Hindlimb muscle (tissue), 1 donor: ENCODE results near the gene DNAJC17. TPM values are rescaled to one million over a fixed set of nuclear protein-coding genes. Genes with fewer than 3 reads are reported as not detected.

Source experiments
- DNase-seq: peaks from one replicate; pipeline ENCODE4 v3.0.0-alpha.2; 2013
- polyA plus RNA-seq: library from polyadenylated mRNA; unstranded; fragments of 120-200 nt; gene quantifications from one replicate; pipeline ENCODE4 v1.2.1, GENCODE V29; 2013; ENCODE audit not compliant: insufficient read length

The DNAJC17 gene
- polyA plus RNA-seq, 1 donor: 21.5 TPM

DNA sequence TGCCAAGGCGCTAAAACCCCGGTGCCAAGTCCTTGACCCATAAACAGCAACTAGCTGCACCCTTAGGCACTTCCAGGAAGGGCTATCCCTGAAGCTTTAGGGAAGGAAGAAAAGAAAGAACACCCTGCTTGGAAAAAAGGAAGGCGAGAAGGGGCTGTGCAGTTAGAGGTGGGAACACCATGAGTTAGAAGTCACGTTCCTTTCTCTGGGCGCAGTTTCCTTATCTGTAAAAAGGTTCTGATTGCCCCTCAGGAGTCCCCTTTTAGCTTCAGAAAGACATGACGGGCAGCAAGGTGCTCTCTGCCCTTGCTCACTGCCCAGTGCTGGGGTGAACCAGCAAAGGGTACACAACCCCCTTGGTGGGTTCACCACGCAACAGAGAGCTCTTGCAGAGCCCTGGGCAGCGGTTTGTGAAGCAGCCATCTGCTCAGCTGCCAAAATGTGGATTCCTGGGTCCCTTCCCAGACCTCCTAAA is 42.6 kb downstream of the DNAJC17 start:
- DNase-seq: no peak

DNA sequence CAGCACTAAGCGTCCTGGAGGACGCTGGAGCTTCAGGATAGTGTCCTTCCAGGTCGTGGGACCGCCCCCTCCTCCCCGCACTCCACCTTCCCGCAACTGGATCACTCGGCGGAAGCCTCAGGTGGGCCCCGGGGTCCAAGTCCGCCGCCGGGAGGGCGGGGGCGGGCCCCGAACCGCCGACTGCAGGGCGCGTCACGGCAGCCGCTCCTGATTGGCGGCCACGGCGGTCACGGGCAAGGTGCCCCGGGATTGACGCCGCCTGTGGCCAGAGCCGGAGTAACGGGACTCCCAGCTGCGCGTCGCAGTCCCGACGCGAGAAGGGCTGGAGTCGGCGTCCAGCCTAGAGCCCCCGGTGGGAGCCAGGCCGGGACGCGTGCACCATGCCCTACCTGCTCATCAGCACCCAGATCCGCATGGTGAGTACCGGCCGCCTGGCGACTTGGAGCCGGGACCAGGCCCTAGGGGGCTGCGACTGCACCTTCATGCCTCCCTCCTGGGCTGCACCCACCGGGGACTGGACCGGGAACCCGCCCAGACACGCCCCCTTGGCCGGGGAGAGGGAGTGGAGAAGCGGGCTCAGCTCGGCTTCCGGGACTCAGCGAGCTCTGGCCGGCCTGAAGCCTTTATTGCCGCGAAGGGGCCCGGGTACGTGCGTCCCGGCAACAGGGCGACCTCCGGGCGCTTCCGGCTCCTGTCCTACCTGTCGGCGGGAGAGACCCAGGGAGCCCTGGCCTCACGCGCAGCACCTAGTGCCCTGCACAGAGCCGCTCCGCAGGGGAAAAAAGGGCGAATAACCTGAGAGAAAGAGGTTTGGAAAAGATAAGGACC is 43.3 kb downstream of the DNAJC17 start, which contains the start of gene GCHFR:
GCHFR (plus strand) TSS at position 268 of the 828 bp plus-strand sequence; CDS start at position 381, 113 bp downstream.
- peak; percentile 78 for DNase-seq

GRCh38 chr15:40762919-40763800 is 44.1 kb downstream of the DNAJC17 start:
- peak; percentile 71 for DNase-seq

DNA sequence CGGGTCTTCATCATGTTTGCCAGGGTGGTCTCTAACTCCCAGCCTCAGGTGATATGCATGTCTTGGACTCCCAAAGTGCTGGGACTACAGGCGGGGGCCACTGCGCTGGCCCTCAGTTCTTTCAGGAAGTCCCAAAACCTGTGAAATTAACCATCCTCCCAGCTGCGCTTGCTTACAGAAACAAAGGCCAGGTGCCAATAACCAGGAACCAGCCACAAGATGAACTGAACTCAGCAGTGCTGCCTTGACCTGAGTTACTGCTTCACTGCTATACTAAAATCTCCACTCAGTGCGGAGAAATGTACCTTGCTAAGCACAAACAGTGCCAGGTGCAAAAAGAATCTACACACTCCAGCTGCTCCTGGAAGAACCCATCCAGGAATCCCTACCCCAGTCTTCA is 47.3 kb downstream of the DNAJC17 start:
- DNase-seq: no peak

DNA sequence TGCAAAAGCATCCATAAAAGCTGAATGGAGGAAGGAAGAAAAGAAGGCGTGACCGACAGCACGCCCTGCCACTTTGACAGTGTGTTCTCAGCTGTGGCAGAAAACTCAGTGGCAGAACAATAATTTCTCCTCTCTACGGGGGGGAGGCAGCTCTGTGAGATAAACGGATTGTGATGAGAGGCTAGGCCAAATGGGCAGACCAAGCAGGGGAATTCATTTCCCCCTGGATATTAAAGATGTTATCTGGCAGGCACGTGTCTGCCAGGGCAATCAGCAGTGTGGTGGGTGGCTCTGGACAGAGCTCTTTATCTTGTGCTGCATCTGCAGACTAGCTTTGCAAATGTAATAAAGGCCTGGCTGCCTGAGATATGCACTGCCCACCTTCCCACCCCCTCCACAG is 50.3 kb downstream of the DNAJC17 start:
- no peak for DNase-seq

DNA sequence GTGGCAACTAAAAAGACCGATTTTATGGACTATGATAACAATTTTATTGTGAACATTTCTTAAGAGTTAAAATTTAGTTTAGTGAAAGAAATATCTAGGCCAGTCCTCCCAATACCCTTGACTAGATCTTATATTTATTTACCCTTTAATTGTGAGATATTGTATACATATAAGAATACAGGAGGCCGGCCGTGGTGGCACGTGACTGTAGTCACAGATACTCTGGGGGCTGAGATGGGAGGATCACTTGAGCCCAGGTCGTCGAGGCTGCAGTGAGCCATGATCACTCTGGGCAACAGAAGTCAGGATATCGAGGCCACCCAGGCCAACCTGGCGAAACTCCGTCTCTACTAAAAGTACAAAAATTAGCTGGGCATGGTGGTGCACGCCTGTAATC is 51.5 kb downstream of the DNAJC17 start:
- DNase-seq: no peak

GRCh38 chr15:40754883-40755811 is 52.1 kb downstream of the DNAJC17 start, which contains the start of gene RMDN3:
Gene RMDN3 (minus strand): TSS chr15:40755254. CDS start chr15:40754783, 471 bp downstream.
- peak; percentile 98 for DNase-seq

DNA sequence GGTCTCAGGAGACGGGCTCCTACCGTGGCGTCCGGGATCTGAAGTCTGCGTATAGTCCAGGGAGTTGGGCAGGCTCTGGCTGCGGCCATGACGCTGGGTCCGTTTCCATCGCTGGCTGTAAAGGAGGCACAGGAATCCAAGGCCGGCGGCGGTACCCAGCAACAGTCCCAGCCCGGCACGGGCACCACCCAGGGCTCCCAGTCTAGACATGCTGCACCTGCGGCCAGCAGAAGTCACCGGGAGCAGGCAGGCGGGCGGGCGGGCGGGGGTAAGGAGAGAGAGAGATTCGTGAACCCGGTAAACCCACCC is 52.7 kb downstream of the DNAJC17 start:
- no peak for DNase-seq

DNA sequence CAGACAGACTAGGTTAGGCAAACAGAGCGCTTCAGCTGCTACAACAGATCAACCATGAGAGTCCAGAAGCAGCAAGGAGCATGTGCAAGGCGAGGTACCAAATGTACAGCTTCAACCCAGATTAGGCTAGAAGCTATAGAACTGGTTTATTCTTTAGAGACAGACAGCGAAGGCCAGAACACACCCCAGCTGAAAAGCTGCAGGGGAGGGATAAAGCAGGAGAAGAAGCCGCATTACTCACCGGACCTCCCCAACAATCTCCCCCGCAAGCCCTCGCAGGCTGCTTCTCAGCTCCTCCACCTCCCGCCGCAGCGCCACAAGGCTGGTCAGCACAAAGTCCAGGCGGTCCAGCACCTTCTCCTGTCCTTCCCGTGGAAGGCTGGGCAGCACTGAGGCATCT is 55.5 kb downstream of the DNAJC17 start:
- DNase-seq: no peak

- DNase-seq: no peak
Measured at GRCh38 chr15:40750885-40751284, 56.4 kb downstream of the DNAJC17 start.

DNA sequence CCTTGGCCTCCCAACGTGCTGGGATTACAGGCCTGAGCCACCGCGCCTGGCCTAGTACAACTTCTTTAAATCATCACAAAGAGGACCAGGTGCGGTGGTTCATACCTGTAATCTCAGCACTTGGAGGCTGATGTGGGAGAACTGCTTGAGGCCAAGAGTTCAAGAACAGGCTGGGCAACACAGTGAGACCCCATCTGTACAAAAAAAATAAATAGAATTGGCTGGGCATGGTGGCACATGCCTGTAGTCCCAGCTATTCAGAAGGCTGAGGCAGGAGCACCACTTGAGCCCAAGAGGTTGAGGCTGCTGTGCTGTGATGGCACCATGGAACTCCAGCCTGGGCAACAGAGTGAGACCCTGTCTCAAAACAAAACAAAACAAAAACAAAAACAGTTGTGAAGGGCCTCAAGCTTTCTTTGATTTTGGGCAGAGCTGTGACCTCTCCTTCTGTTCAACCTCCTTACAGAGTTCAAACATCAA is 58.1 kb downstream of the DNAJC17 start:
- DNase-seq: no peak

DNA sequence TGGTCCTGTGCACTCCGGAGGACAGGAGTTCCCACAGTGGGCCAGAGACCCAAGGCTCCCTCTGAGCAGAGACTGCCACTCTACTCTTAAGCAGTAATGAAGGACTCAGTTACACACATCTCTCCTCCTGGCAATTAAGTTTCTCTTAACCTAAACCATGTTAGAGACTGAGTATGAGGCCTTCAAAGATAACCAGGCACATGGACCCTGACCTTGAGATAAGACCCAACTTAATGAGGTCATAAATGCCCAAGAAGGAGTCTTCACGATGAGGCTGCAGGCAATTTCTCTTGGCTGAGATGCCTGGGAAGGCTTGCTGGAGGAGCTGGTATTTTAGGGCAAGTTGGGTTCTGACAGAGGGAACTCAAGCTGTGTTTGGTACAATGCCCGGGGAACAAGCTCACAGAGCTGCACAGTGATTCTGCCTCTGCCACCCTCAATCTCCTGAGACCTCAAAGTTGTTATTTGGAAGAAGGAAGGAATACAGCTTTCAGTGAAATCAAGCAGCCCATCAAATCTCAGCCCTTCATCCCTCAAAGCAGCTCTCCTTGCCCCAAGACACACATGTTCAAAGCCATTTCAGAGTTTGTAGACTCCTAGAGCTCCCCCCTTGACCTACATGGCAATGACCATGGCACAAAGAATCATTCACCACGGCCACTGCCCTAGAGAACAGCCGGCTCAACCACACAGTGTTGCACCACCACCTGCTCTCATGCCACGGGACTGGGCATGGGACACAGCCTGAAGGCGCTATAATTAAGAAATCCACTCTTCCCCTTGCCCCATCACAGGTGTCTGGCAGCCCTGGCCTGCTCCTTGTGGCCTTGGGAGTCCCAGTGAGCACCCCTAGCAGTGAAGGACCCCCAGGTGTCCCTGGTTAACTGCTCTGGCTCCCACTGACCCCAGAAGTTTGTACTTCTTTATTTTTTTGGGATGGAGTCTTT is 59.3 kb downstream of the DNAJC17 start:
- no peak for DNase-seq

DNA sequence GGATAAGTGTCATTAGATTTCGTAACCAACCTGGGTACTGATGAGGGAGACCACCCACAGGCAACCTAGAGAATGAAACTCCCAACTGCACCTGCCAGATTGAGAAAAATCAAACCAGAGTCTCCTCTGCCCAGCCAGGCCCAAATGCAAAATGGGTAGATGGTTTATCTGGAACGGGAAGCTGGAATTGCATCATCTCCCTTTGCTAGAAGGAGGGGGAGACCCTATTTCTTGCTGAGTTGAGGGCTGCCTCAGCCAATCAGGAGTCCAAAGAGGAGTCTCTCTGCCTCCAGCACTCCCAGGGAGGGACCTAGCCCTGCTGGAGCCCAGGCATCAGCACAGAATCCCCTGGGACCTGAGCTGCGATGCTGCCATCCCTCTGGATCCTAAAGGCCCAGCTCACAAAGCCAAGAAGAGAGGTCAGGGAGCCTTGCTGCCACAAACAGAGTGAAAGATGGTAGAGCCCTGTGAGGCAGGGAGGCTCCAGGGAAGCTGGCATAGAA is 60.3 kb downstream of the DNAJC17 start:
- no peak for DNase-seq

GRCh38 chr15:40744815-40745152 is 62.5 kb downstream of the DNAJC17 start:
- no peak for DNase-seq

GRCh38 chr15:40743921-40744814 is 63.1 kb downstream of the DNAJC17 start:
- DNase-seq: no peak

GRCh38 chr15:40743485-40743901 is 63.8 kb downstream of the DNAJC17 start:
- DNase-seq: no peak

DNA sequence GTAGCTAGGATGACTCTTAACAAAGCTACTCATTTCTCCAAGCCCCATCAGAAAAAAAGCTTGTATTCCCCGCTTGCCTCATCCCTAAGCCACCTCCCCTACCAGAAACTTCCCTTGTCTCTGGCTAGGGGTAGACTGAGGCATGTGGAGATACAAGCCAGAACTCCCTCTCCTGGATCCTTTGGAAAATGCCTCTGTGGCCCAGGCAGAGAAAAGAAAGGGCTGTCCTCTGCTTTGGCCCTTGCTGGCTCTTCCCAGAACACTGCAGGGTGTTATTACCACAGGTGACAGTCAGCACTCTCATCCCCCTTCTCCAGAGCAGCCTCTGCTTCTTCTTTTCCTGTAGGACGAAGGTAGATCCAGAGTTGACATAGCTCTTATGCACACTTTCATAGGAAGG is 67.4 kb downstream of the DNAJC17 start:
- DNase-seq: no peak

GRCh38 chr15:40739047-40739446 is 68.2 kb downstream of the DNAJC17 start:
- DNase-seq: no peak

DNA sequence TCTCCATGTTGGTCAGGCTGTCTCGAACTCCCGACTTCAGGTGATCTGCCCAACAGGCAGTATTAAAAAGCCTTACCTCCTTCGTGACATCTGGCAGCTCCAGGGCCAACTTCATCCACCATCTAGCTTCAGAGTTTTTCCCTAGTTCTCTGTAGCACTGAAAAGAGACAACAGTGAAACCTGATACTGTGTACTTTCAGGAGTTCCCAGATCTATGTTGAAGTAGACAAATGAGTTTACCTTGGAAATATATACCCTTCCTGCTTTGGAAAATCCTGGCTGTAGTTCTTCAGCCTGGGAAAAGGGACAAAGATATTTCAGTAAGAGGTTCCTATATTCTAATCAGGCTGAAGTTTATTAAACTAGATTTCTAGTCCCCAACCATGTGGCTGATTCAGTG is 70.2 kb downstream of the DNAJC17 start:
- DNase-seq: no peak

GRCh38 chr15:40736575-40736974 is 70.7 kb downstream of the DNAJC17 start:
- no peak for DNase-seq
